ENCODE data around the gene CERS6.

- TF ChIP-seq CTCF (IDR thresholded peaks at IDR 0.05; ENCODE audit: control extremely low read depth in 1 of 3, insufficient read depth in 1 of 3, low read depth in 1 of 3, low read length in 3 of 3): no peak
- no peak for TF ChIP-seq JUND (IDR thresholded peaks at IDR 0.05; ENCODE audit: low read length)
- no peak for TF ChIP-seq EGR1 (IDR thresholded peaks at IDR 0.05; ENCODE audit: borderline replicate concordance, low read depth, low read length)
- no peak for TF ChIP-seq HDAC6 (IDR thresholded peaks at IDR 0.05; ENCODE audit: low read depth, low read length)
- TF ChIP-seq FOSL1 (IDR thresholded peaks at IDR 0.05; ENCODE audit: insufficient read depth, low read depth, low read length): no peak
- TF ChIP-seq USF2 (IDR thresholded peaks at IDR 0.05; ENCODE audit: low read length): no peak
- TF ChIP-seq CHD1 (IDR thresholded peaks at IDR 0.05; ENCODE audit: low read depth, low read length): no peak
- TF ChIP-seq POLR2A (IDR thresholded peaks at IDR 0.05; ENCODE audit: control extremely low read depth in 1 of 2, low read depth in 2 of 2, low read length in 2 of 2): no peak
Measured at GRCh38 chr2:168495524-168495923, 39.5 kb downstream of the CERS6 start.
